ENCODE measurements around the gene KNG1. TPM values are rescaled to one million over a fixed set of nuclear protein-coding genes. Genes with fewer than 3 reads are reported as not detected.

KNG1 gene
- total RNA-seq, 1 donor from 2014 or later = not detected

DNA sequence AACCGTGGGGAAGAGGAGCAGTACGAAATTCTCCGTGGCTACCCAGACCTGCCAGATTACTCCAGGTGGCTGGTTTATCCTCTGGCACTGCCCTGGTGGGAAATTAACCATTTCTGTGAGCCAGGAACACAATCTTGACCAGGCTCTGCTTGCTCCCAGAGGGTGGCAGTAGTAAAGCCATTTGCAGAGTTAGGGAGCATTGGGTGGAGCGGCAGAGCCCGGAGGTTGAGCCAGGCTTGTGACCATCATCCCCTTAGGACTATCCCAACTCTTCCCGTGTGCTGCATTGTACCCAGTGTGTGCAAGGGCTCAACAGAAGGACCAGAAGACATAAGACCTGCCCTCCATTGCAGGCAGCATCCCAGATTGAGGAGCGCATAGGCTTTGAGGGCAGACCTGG is 5.3 kb downstream of the KNG1 start:
- H3K27me3 ChIP-seq (ENCODE audit: control insufficient read depth, insufficient read depth, low read length) = no peaks in the 10 kb centered on the region
- FAIRE-seq (no peak), DNase-seq (ENCODE audit: low read depth) (peak; percentile 30)
- H3K36me3 ChIP-seq (ENCODE audit: control insufficient read depth, insufficient read depth, low read length) = no peaks in the 10 kb centered on the region
- TF ChIP-seq CTCF (IDR thresholded peaks at IDR 0.05; ENCODE audit: insufficient read depth, low read length, severe bottlenecking) = peak; percentile 55
- no peak overlapping the region for H3K4me3 ChIP-seq (ENCODE audit: low read depth, low read length)

GRCh38 chr3:186724911-186725310 is 7.8 kb downstream of the KNG1 start:
- no peak for FAIRE-seq
- no peak for TF ChIP-seq CTCF (IDR thresholded peaks at IDR 0.05; ENCODE audit: insufficient read depth, low read length, severe bottlenecking)
- no peaks in the 10 kb centered on the region for H3K27me3 ChIP-seq (ENCODE audit: control insufficient read depth, insufficient read depth, low read length)
- no peak overlapping the region for H3K4me3 ChIP-seq (ENCODE audit: low read depth, low read length)
- H3K36me3 ChIP-seq (ENCODE audit: control insufficient read depth, insufficient read depth, low read length) = no peaks in the 10 kb centered on the region
- no peak for DNase-seq (ENCODE audit: low read depth)

GRCh38 chr3:186732169-186732766 is 15.1 kb downstream of the KNG1 start:
- Histone ChIP-seq H3K36me3 (ENCODE audit: control insufficient read depth, insufficient read depth, low read length) (no peaks in the 10 kb centered on the region), H3K27me3 (ENCODE audit: control insufficient read depth, insufficient read depth, low read length) (no peaks in the 10 kb centered on the region), H3K4me3 (ENCODE audit: low read depth, low read length) (no peak overlapping the region)
- TF ChIP-seq CTCF (IDR thresholded peaks at IDR 0.05; ENCODE audit: insufficient read depth, low read length, severe bottlenecking) = no peak
- no peak for DNase-seq (ENCODE audit: low read depth)
- FAIRE-seq = no peak

GRCh38 chr3:186742618-186743380 is 25.6 kb downstream of the KNG1 start:
- FAIRE-seq (no peak), DNase-seq (ENCODE audit: low read depth) (peak; percentile 21)
- TF ChIP-seq CTCF (IDR thresholded peaks at IDR 0.05; ENCODE audit: insufficient read depth, low read length, severe bottlenecking) = no peak
- Histone ChIP-seq H3K27me3 (ENCODE audit: control insufficient read depth, insufficient read depth, low read length) (no peaks in the 10 kb centered on the region), H3K36me3 (ENCODE audit: control insufficient read depth, insufficient read depth, low read length) (no peaks in the 10 kb centered on the region), H3K4me3 (ENCODE audit: low read depth, low read length) (no peak overlapping the region)

GRCh38 chr3:186743666-186744065 is 26.5 kb downstream of the KNG1 start:
- DNase-seq (ENCODE audit: low read depth) (no peak), FAIRE-seq (no peak)
- no peak overlapping the region for H3K4me3 ChIP-seq (ENCODE audit: low read depth, low read length)
- H3K27me3 ChIP-seq (ENCODE audit: control insufficient read depth, insufficient read depth, low read length) = no peaks in the 10 kb centered on the region
- TF ChIP-seq CTCF (IDR thresholded peaks at IDR 0.05; ENCODE audit: insufficient read depth, low read length, severe bottlenecking) = no peak
- no peaks in the 10 kb centered on the region for H3K36me3 ChIP-seq (ENCODE audit: control insufficient read depth, insufficient read depth, low read length)

Data from bronchial epithelial cell (primary cell).